Esophagus muscularis mucosa (tissue), 4 donors: ENCODE measurements around the gene PIP5K1A. TPM values are rescaled to one million over a fixed set of nuclear protein-coding genes. Genes with fewer than 3 reads are reported as not detected.

ENCODE experiments used
- DNase-seq: peaks from one replicate; pipeline ENCODE4 v3.0.0-alpha.2; 2017; ENCODE audit errors: extremely low spot score
- H3K27ac ChIP-seq, 4 donors: fragments of 200-600 bp; sonication (generic); replicated peaks in 1 of 4; 1 replicate in 3 of 4; 2 replicates in 1 of 4; pipeline ENCODE4 v1.5.1; 2016 to 2019; ENCODE audit warnings: mild to moderate bottlenecking in 1 of 4
- H3K27me3 ChIP-seq, 4 donors: fragments of 200-600 bp; sonication (generic); one replicate each; pipeline versions ENCODE4 v1.5.1 to v1.6.0; 2016 to 2019
- H3K36me3 ChIP-seq, 4 donors: fragments of 200-600 bp; sonication (generic); one replicate each; pipeline ENCODE4 v1.5.1; 2016 to 2019
- H3K4me1 ChIP-seq, 4 donors: fragments of 200-600 bp; sonication (generic); one replicate each; pipeline ENCODE4 v1.5.1; 2016 to 2019
- H3K4me3 ChIP-seq, 4 donors: fragments of 200-600 bp; sonication (generic); 1 replicate in 2 of 4; 2 replicates in 2 of 4; pipeline ENCODE4 v1.5.1; 2016 to 2019; ENCODE audit warnings: mild to moderate bottlenecking in 4 of 4, moderate library complexity in 1 of 4
- H3K9me3 ChIP-seq, 4 donors: fragments of 200-600 bp; sonication (generic); 1 replicate in 3 of 4; 2 replicates in 1 of 4; pipeline ENCODE4 v1.5.1; 2016 to 2019
- EP300 ChIP-seq: sonication (generic); formaldehyde crosslinking; IDR thresholded peaks from one replicate; pipeline ENCODE4 v1.6.1; 2017; ENCODE audit warnings: antibody characterized with exemption
- POLR2A ChIP-seq: fragments of 450-650 bp; IDR thresholded peaks from one replicate; pipeline ENCODE4 v1.6.1; 2017; ENCODE audit warnings: antibody characterized with exemption, moderate library complexity, mild to moderate bottlenecking, low read depth
- POLR2AphosphoS5 ChIP-seq, 2 donors: sonication (generic); formaldehyde crosslinking; IDR thresholded peaks; one replicate each; pipeline ENCODE4 v1.6.1; 2017; ENCODE audit warnings: antibody characterized with exemption in 2 of 2
- WGBS: methylation state at CpG from one replicate; pipeline ENCODE4 v1.1.5; 2018; 5-methylcytosine and 5-hydroxymethylcytosine counted together
- intact Hi-C: fragments of 100-400 bp; cut with DNase I; formaldehyde crosslinking; loops from one replicate; pipeline ENCODE4 v1.15.1; 2023
- total RNA-seq, 4 donors: library from RNA; depleted of rRNA; stranded (reverse); fragments of >200 nt; gene quantifications; one replicate each; pipeline versions ENCODE4 v1.1.0 to v1.2.1, GENCODE V29; 2016
- TF ChIP-seq, protein P1 (sequence below), 3 experiments: fragments of 200-600 bp in 2 of 3; fragments of 450-650 bp in 1 of 3; sonication (generic) in 2 of 3; IDR thresholded peaks; one replicate each; pipeline ENCODE4 v1.5.1; 2017 to 2019; ENCODE audit warnings: antibody characterized with exemption in 3 of 3, mild to moderate bottlenecking in 2 of 3, moderate library complexity in 1 of 3

Gene PIP5K1A
- total RNA-seq, 4 donors from 2014 or later: 44.7 to 54.9 (median 47.1) TPM

DNA sequence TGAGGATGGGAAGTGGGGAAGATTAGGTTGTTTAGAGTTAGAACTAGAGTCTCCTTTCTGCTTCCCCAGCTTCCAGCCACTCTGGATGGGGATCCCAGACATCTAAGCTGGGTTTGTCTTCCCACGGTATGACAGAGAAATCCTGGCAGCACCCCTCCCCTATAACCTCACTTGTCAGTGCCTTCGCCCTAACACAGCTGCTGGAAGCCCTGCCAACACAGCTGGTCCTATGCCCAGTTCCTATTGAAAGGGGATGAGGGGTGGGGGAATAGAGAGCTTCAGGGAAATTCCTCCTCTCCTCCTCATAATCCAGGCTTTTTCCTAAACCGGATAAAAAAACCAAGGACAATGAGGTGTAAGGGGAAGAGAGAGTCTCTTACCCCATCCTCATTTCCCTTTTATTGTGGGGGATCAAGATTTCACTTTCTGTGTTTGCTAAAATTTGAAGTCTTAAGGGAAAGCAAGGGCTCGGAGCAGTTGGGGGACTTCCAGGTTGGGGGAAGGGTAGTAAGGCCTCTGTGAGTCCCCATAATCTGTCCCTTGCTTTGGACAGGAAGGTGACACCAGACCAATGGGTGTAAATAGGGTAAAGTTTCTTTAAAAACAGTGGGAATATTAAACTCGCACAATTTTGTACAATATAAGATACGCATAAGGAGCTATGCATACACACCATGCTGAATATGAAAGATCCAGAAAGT is 23.2 kb upstream of the PIP5K1A start:
- Histone ChIP-seq H3K4me3 (no peak overlapping the region), H3K27ac (peak overlapping the region; percentile 70 to 75 (median 72)), H3K27me3 (no peaks in the 10 kb centered on the region), H3K36me3 (peaks cover 29 to 84% (median 69%) of the 10 kb centered on the region in 4 donors), H3K4me1 (peaks cover 9 to 25% (median 22%) of the 10 kb centered on the region in 4 donors), H3K9me3 (no peaks in the 10 kb centered on the region)
- intact Hi-C loops: no loop called here
- no peak for DNase-seq
- TF ChIP-seq POLR2A (no peak), POLR2AphosphoS5 (IDR thresholded peaks at IDR 0.05) (no peak), EP300 (no peak)
- TF ChIP-seq, protein P1, sequence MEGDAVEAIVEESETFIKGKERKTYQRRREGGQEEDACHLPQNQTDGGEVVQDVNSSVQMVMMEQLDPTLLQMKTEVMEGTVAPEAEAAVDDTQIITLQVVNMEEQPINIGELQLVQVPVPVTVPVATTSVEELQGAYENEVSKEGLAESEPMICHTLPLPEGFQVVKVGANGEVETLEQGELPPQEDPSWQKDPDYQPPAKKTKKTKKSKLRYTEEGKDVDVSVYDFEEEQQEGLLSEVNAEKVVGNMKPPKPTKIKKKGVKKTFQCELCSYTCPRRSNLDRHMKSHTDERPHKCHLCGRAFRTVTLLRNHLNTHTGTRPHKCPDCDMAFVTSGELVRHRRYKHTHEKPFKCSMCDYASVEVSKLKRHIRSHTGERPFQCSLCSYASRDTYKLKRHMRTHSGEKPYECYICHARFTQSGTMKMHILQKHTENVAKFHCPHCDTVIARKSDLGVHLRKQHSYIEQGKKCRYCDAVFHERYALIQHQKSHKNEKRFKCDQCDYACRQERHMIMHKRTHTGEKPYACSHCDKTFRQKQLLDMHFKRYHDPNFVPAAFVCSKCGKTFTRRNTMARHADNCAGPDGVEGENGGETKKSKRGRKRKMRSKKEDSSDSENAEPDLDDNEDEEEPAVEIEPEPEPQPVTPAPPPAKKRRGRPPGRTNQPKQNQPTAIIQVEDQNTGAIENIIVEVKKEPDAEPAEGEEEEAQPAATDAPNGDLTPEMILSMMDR (IDR thresholded peaks at IDR 0.05): no peak
- WGBS: 38% methylated on average over 6 of the region's 6 CpGs

DNA sequence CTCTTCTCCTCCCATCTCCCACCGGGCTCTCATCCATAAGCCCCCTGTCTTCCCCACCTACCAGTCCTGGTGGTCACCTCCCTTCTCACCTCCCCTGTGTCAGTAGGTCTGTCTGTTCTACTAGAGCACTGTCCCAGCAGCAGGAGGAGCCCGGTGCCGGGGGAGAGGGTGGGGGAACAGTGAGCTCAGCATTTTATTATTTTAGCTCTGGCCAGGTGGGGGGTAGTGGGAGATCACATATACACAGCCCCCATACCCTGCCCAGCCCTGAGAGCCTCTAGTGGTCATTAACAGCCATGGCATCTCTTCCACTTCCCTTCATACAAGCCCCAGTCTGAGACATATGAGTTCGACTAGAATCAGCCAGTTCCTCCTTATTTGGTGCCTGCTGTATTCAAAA is 22.5 kb upstream of the PIP5K1A start, which contains the start of gene TMOD4:
TMOD4 (minus strand) TSS at position 119 of the 400 bp plus-strand sequence. CDS start 1,106 bp downstream, outside the sequence.
- no peaks in the 10 kb centered on the region for H3K9me3 ChIP-seq
- peaks cover 9 to 25% (median 22%) of the 10 kb centered on the region in 4 donors for H3K4me1 ChIP-seq
- H3K36me3 ChIP-seq: peaks cover 36 to 84% (median 73%) of the 10 kb centered on the region in 4 donors
- TF ChIP-seq POLR2AphosphoS5 (IDR thresholded peaks at IDR 0.05): no peak
- TF ChIP-seq, protein P1 (IDR thresholded peaks at IDR 0.05): peak; percentile 27 to 65 (median 30)
- intact Hi-C loops: no loop called here
- H3K27ac ChIP-seq: peak within 1 kb of the TSS; percentile 70 to 75 (median 72)
- H3K27me3 ChIP-seq: no peaks in the 10 kb centered on the region
- 49% methylated on average over 4 of the region's 4 CpGs for WGBS
- no peak within 1 kb of the TSS for H3K4me3 ChIP-seq
- no peak for DNase-seq

DNA sequence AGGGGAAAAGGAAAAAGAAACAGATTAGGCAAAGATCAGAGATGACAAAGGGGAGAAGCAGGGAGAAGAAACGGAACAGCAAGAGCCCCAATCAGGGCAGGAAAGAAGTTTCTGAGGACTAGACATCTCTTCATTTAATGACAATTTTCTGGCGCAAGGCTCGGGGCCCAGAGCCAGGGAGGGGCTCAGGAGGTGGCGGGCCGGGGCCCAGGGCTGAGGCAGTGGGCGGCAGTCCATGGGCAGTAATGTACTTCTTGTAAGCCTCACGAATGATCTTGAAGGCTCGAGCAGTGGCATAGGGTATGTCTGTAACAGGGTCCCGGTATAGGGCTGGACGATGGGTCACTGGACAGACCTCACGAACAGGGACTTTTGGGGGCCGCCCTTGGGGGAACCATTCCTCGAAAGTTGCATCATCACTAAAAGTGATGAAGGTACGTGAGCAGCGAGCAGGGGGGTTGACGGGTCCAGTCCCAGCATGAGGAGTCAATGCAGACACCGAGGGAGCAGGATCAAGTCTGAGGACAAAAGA is 21.8 kb upstream of the PIP5K1A start:
- intact Hi-C loops: no loop called here
- 83% methylated on average over 17 of the region's 17 CpGs for WGBS
- no peak for DNase-seq
- peak overlapping the region; percentile 70 to 75 (median 72) for H3K27ac ChIP-seq
- H3K4me3 ChIP-seq: no peak overlapping the region
- H3K9me3 ChIP-seq: no peaks in the 10 kb centered on the region
- TF ChIP-seq POLR2A: no peak
- TF ChIP-seq, protein P1 (IDR thresholded peaks at IDR 0.05): no peak
- no peak for TF ChIP-seq EP300
- no peak for TF ChIP-seq POLR2AphosphoS5 (IDR thresholded peaks at IDR 0.05)
- H3K36me3 ChIP-seq: peaks cover 41 to 86% (median 78%) of the 10 kb centered on the region in 4 donors
- H3K4me1 ChIP-seq: peaks cover 9 to 25% (median 22%) of the 10 kb centered on the region in 4 donors
- no peaks in the 10 kb centered on the region for H3K27me3 ChIP-seq

DNA sequence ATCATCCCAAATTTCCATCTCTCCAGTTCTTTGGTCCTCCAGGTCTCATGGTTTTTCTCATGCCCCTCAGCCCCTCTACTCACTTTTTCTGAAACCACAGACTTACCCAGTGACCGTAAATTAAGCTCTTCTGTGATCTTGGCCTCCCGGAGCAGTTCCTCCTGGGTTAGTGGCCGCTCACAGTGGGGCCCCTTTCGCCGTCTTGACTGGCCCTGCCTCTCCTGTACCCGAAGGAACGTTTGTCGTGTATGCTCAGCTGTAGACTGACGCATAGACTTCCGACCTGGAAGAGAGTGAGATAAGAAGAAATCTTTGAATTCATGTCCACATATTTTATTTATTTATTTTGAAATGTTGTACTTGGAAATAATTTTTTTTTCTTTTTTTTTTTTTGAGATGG is 14.1 kb upstream of the PIP5K1A start:
- peaks cover 49 to 68% (median 67%) of the 10 kb centered on the region in 4 donors for H3K36me3 ChIP-seq
- H3K4me3 ChIP-seq: no peak overlapping the region
- TF ChIP-seq POLR2A (no peak), POLR2AphosphoS5 (IDR thresholded peaks at IDR 0.05) (no peak)
- TF ChIP-seq, protein P1 (IDR thresholded peaks at IDR 0.05): no peak
- H3K4me1 ChIP-seq: peaks cover 19 to 39% (median 36%) of the 10 kb centered on the region in 4 donors
- DNase-seq: no peak
- WGBS: 91% methylated on average over 10 of the region's 10 CpGs
- no peaks in the 10 kb centered on the region for H3K9me3 ChIP-seq
- H3K27ac ChIP-seq: peak overlapping the region in 1 of 4 donors; percentile 1
- no peaks in the 10 kb centered on the region for H3K27me3 ChIP-seq
- intact Hi-C loops: no loop called here
